ENCODE data around the gene NUFIP1.

DNA sequence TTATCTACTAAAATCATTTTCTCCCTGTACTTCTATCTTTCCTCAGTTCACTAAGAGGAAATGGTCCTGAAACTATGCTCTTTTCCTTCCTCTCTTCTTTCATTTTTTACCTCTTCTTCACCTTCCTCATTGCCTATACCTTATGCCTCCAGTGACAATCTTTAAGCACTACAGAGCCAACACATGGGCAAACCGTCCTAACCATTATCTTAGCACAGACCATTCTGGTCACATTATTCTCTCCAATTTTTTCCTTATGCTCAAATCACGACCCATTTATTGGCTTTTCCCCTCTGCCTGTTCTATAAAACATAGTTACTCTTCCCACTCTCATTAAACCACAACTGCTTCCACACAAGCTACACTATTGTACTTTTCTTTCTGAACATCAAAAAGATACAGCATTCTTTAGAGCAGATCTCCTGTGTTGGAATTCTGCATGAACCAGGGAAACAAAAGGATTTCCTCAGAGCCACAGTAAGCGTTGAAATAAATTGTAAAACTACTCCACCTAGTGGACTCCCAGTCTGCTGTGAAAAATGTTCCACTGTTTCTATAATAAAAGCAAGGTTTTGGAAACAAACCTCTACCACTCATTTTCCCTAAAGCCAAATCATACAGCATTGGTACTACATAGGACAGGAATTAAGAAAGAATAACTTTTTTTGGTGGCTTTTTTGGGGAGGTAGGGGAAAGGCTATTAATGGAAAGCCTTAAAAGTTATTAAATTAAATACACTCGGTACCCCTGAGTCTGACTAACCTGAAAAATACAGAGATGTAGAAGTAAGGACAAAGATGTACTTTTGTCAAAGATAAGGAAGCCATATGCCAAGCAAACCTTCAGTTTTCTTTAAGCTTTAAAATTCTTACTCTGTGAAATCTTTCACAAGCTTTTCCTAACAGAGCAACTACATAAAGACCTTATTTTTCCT, 19.5 kb downstream of the NUFIP1 start:
- no peak for TF ChIP-seq EZH2 (optimal IDR thresholded peaks at IDR 0.05; ENCODE audit: low read depth, low read length)
- TF ChIP-seq, protein P1, sequence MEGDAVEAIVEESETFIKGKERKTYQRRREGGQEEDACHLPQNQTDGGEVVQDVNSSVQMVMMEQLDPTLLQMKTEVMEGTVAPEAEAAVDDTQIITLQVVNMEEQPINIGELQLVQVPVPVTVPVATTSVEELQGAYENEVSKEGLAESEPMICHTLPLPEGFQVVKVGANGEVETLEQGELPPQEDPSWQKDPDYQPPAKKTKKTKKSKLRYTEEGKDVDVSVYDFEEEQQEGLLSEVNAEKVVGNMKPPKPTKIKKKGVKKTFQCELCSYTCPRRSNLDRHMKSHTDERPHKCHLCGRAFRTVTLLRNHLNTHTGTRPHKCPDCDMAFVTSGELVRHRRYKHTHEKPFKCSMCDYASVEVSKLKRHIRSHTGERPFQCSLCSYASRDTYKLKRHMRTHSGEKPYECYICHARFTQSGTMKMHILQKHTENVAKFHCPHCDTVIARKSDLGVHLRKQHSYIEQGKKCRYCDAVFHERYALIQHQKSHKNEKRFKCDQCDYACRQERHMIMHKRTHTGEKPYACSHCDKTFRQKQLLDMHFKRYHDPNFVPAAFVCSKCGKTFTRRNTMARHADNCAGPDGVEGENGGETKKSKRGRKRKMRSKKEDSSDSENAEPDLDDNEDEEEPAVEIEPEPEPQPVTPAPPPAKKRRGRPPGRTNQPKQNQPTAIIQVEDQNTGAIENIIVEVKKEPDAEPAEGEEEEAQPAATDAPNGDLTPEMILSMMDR (IDR thresholded peaks at IDR 0.05; ENCODE audit: low read length): peak; percentile 56
